ENCODE results near the gene CCDC80. TPM values are rescaled to one million over a fixed set of nuclear protein-coding genes. Genes with fewer than 3 reads are reported as not detected.

CCDC80 gene
- total RNA-seq, 2 donors from 2014 or later: 90.8 to 350 TPM

- ATAC-seq (ENCODE audit: insufficient number of reproducible peaks, low FRiP score, low read depth) (no peak), DNase-seq (ENCODE audit: low spot score) (no peak)
- H3K36me3 ChIP-seq: no peaks in the 10 kb centered on the region
- no peaks in the 10 kb centered on the region for H3K27me3 ChIP-seq (replicated peaks; ENCODE audit: insufficient read depth)
- no peaks in the 10 kb centered on the region for H3K9me3 ChIP-seq
- TF ChIP-seq, protein P1, sequence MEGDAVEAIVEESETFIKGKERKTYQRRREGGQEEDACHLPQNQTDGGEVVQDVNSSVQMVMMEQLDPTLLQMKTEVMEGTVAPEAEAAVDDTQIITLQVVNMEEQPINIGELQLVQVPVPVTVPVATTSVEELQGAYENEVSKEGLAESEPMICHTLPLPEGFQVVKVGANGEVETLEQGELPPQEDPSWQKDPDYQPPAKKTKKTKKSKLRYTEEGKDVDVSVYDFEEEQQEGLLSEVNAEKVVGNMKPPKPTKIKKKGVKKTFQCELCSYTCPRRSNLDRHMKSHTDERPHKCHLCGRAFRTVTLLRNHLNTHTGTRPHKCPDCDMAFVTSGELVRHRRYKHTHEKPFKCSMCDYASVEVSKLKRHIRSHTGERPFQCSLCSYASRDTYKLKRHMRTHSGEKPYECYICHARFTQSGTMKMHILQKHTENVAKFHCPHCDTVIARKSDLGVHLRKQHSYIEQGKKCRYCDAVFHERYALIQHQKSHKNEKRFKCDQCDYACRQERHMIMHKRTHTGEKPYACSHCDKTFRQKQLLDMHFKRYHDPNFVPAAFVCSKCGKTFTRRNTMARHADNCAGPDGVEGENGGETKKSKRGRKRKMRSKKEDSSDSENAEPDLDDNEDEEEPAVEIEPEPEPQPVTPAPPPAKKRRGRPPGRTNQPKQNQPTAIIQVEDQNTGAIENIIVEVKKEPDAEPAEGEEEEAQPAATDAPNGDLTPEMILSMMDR (IDR thresholded peaks at IDR 0.05): no peak
- H3K4me3 ChIP-seq: no peak overlapping the region
- peaks cover 0 to 5% of the 10 kb centered on the region in 2 donors for H3K4me1 ChIP-seq (ENCODE audit: control insufficient read depth in 1 of 2, low read depth in 2 of 2)
- H3K27ac ChIP-seq: peak overlapping the region in 1 of 2 donors; percentile 12
Measured at GRCh38 chr3:112654979-112655378, 14.0 kb upstream of the CCDC80 start.

DNA sequence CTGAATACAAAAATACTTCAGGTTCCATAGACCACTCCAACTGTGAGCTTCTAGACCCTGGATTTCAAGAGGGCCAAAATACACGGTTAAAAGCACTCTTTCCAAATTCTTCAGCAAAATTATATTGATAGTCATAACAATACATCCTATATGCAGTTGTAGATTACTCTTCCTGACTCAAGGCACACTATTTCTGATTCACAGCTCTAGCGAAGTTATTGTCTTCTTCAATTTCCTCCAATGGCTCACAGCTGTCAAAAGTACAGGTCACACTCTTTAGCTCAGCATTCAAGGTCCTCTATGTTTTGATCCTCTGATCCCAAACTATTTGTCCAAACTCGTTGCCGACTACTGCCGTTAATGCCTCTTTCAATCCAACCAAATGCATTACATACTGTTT lies 13.5 kb upstream of the CCDC80 start:
- no peak overlapping the region for H3K4me3 ChIP-seq
- no peaks in the 10 kb centered on the region for H3K36me3 ChIP-seq
- TF ChIP-seq, protein P1 (IDR thresholded peaks at IDR 0.05): no peak
- H3K9me3 ChIP-seq: no peaks in the 10 kb centered on the region
- peaks cover 0 to 5% of the 10 kb centered on the region in 2 donors for H3K4me1 ChIP-seq (ENCODE audit: control insufficient read depth in 1 of 2, low read depth in 2 of 2)
- ATAC-seq (ENCODE audit: insufficient number of reproducible peaks, low FRiP score, low read depth) (no peak), DNase-seq (ENCODE audit: low spot score) (no peak)
- peak overlapping the region in 1 of 2 donors; percentile 12 for H3K27ac ChIP-seq
- H3K27me3 ChIP-seq (replicated peaks; ENCODE audit: insufficient read depth): no peaks in the 10 kb centered on the region

DNA sequence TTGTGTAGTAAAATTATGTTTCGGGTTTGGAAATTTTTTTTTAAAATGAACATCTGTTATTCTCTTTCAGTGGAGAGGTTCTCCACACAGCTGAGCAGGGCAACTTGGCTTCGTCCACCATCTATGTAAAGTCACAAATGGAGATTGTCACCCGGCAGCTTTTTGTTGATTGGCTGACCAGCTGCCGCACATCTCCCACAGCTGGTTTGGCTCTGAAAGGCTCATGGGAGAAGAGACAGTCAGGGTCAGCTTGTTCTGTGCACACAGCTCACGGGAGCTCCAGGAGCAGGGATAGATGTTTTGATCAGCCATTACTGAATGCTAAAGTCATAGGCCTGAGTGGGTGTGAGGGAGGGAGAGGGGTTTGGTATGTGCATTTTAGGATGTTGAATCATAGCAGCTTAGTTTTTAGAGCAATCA lies 12.9 kb upstream of the CCDC80 start:
- Histone ChIP-seq H3K4me3 (no peak overlapping the region), H3K36me3 (no peaks in the 10 kb centered on the region), H3K4me1 (ENCODE audit: control insufficient read depth in 1 of 2, low read depth in 2 of 2) (peaks cover 0 to 5% of the 10 kb centered on the region in 2 donors), H3K27me3 (replicated peaks; ENCODE audit: insufficient read depth) (no peaks in the 10 kb centered on the region), H3K9me3 (no peaks in the 10 kb centered on the region), H3K27ac (peak overlapping the region in 1 of 2 donors; percentile 12)
- TF ChIP-seq, protein P1 (IDR thresholded peaks at IDR 0.05): no peak
- no peak for ATAC-seq (ENCODE audit: insufficient number of reproducible peaks, low FRiP score, low read depth)
- no peak for DNase-seq (ENCODE audit: low spot score)

- Histone ChIP-seq H3K4me1 (ENCODE audit: control insufficient read depth in 1 of 2, low read depth in 2 of 2) (peaks cover 0 to 5% of the 10 kb centered on the region in 2 donors), H3K36me3 (no peaks in the 10 kb centered on the region), H3K4me3 (no peak overlapping the region), H3K27me3 (replicated peaks; ENCODE audit: insufficient read depth) (no peaks in the 10 kb centered on the region), H3K9me3 (no peaks in the 10 kb centered on the region), H3K27ac (peak overlapping the region in 1 of 2 donors; percentile 29)
- DNase-seq (ENCODE audit: low spot score): no peak
- ATAC-seq (ENCODE audit: insufficient number of reproducible peaks, low FRiP score, low read depth): peak; percentile 76
- TF ChIP-seq, protein P1 (IDR thresholded peaks at IDR 0.05): no peak
Measured at GRCh38 chr3:112653209-112653871, 12.4 kb upstream of the CCDC80 start.

- no peak overlapping the region for H3K4me3 ChIP-seq
- DNase-seq (ENCODE audit: low spot score) (no peak), ATAC-seq (ENCODE audit: insufficient number of reproducible peaks, low FRiP score, low read depth) (no peak)
- H3K4me1 ChIP-seq (ENCODE audit: control insufficient read depth in 1 of 2, low read depth in 2 of 2): peaks cover 0 to 5% of the 10 kb centered on the region in 2 donors
- TF ChIP-seq, protein P1 (IDR thresholded peaks at IDR 0.05): no peak
- no peaks in the 10 kb centered on the region for H3K27me3 ChIP-seq (replicated peaks; ENCODE audit: insufficient read depth)
- no peak overlapping the region for H3K27ac ChIP-seq
- H3K36me3 ChIP-seq: no peaks in the 10 kb centered on the region
- H3K9me3 ChIP-seq: no peaks in the 10 kb centered on the region
Measured at GRCh38 chr3:112651516-112651915, 10.6 kb upstream of the CCDC80 start.

Data from thoracic aorta (tissue), 2 donors.